MCF 10A (cell line): ENCODE measurements around the gene DYNC2H1. TPM values are rescaled to one million over a fixed set of nuclear protein-coding genes. Genes with fewer than 3 reads are reported as not detected.
A peak's percentile ranks its signal among the peaks of the same experiment; 100 is the strongest.

Source experiments
- BruUV-seq: library from RNA; stranded (reverse); fragments of 400-500 nt; replicated peaks from 2 replicates; lab custom pipeline; 2021; lab: Mats Ljungman, UMichigan
- CTCF ChIA-PET: fragments of 300-600 bp; sonication (Branson Sonifier 250); formaldehyde crosslinking; extraction: SDS; loops from one replicate; lab custom pipeline; 2021; ENCODE audit warnings: antibody characterized with exemption, inconsistent platforms; lab: Yijun Ruan, JAX
- POLR2A ChIA-PET: fragments of 300-600, 350-650 bp; sonication (Branson Sonifier 250); formaldehyde crosslinking; extraction: SDS; loops from one replicate; lab custom pipeline; 2020; ENCODE audit warnings: antibody characterized with exemption, inconsistent platforms; lab: Yijun Ruan, JAX
- DNase-seq: peaks from one replicate; pipeline ENCODE4 v3.0.0-alpha.2; 2018; ENCODE audit not compliant: unreplicated experiment
- H3K27ac Mint-ChIP-seq: one replicate; pipeline ENCODE4 v1.8.0; 2022; ENCODE audit warnings: mild to moderate bottlenecking, low read depth, mixed read lengths; ENCODE audit not compliant: unreplicated experiment
- H3K27me3 Mint-ChIP-seq: one replicate; pipeline ENCODE4 v1.8.0; 2022; ENCODE audit warnings: mixed read lengths; ENCODE audit not compliant: insufficient read depth, unreplicated experiment
- H3K36me3 Mint-ChIP-seq: one replicate; pipeline ENCODE4 v1.8.0; 2022; ENCODE audit warnings: mild to moderate bottlenecking, moderate library complexity, mixed read lengths; ENCODE audit not compliant: insufficient read depth, unreplicated experiment
- H3K4me1 Mint-ChIP-seq: one replicate; pipeline ENCODE4 v1.8.0; 2022; ENCODE audit warnings: mixed read lengths; ENCODE audit not compliant: insufficient read depth, unreplicated experiment
- H3K4me3 Mint-ChIP-seq: one replicate; pipeline ENCODE4 v1.8.0; 2022; ENCODE audit warnings: mild to moderate bottlenecking, moderate library complexity, mixed read lengths; ENCODE audit not compliant: unreplicated experiment
- H3K9me3 Mint-ChIP-seq: one replicate; pipeline ENCODE4 v1.8.0; 2022; ENCODE audit warnings: mixed read lengths; ENCODE audit not compliant: unreplicated experiment
- intact Hi-C: fragments of 100-400 bp; cut with micrococcal nuclease; formaldehyde crosslinking; loops from 2 replicates; pipeline ENCODE4 v1.14.1; 2022
- total RNA-seq: library from RNA; stranded (reverse); gene quantifications from 2 replicates; pipeline ENCODE4 v1.2.3, GENCODE V29; 2022
- TF ChIP-seq, protein P1 (sequence below): fragments of 200-600 bp; IDR thresholded peaks from one replicate; pipeline ENCODE4 v1.8.0; 2022; ENCODE audit warnings: antibody characterized with exemption, mild to moderate bottlenecking; ENCODE audit not compliant: unreplicated experiment

DYNC2H1 gene
- total RNA-seq, 1 experiment from 2014 or later: 23.0 TPM

DNA sequence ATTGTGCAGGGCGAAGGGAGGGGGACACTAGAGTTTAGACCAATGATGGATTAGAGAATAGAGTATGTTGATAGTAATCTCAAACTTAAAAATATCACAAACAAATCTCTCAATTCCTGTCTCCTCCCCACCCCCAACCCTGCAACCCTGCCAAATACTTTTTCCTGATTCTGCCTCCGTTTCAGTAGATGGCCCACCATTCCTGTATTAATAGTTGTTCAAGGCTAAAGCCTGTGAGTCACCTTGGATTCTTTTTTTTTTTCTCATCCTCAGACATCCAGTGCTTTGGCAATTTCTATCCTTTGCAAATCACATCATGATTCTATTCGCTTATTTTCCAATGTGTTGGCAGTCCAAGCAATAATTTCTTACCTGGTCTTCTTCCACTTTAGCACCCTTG, 207.9 kb downstream of the DYNC2H1 start:
- no peak overlapping the region for H3K4me3 Mint-ChIP-seq
- BruUV-seq: no TSS peak
- peaks cover 17% of the 10 kb centered on the region for H3K36me3 Mint-ChIP-seq
- no peak for DNase-seq
- no peaks in the 10 kb centered on the region for H3K27me3 Mint-ChIP-seq
- CTCF ChIA-PET: no interaction called here
- H3K27ac Mint-ChIP-seq: no peak overlapping the region
- TF ChIP-seq, protein P1, sequence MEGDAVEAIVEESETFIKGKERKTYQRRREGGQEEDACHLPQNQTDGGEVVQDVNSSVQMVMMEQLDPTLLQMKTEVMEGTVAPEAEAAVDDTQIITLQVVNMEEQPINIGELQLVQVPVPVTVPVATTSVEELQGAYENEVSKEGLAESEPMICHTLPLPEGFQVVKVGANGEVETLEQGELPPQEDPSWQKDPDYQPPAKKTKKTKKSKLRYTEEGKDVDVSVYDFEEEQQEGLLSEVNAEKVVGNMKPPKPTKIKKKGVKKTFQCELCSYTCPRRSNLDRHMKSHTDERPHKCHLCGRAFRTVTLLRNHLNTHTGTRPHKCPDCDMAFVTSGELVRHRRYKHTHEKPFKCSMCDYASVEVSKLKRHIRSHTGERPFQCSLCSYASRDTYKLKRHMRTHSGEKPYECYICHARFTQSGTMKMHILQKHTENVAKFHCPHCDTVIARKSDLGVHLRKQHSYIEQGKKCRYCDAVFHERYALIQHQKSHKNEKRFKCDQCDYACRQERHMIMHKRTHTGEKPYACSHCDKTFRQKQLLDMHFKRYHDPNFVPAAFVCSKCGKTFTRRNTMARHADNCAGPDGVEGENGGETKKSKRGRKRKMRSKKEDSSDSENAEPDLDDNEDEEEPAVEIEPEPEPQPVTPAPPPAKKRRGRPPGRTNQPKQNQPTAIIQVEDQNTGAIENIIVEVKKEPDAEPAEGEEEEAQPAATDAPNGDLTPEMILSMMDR: no peak
- intact Hi-C loops: no loop called here
- POLR2A ChIA-PET: no interaction called here
- H3K9me3 Mint-ChIP-seq: no peaks in the 10 kb centered on the region
- no peaks in the 10 kb centered on the region for H3K4me1 Mint-ChIP-seq

DNA sequence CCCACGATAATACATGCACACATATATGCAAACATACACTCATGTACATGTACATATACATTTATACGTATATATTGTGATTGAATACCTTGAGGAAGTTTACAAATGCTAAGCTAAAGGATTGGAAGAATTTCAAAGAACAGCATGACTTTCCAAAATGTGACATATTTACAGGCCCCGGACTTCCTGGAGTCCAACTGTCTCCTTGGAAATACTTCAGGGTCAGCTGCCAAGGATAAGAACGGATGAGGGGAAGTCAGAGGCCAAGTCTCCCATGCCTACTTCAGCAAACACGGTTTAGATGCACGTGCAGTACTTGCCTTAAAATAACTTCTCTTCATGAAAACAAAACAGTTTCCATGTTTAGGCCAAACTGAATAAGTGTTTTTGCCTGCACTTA, 213.6 kb downstream of the DYNC2H1 start:
- CTCF ChIA-PET: interaction anchor here (0.5 to 3.4 kb wide), 2 partner anchors 72 to 278 kb away, joined by 3 to 16 read pairs; no protein-coding TSS in a partner anchor
- TF ChIP-seq, protein P1: no peak
- POLR2A ChIA-PET: interaction anchor here (1.2 kb wide), 1 partner anchor 278 kb away, joined by 3 read pairs; no protein-coding TSS in a partner anchor

DNA sequence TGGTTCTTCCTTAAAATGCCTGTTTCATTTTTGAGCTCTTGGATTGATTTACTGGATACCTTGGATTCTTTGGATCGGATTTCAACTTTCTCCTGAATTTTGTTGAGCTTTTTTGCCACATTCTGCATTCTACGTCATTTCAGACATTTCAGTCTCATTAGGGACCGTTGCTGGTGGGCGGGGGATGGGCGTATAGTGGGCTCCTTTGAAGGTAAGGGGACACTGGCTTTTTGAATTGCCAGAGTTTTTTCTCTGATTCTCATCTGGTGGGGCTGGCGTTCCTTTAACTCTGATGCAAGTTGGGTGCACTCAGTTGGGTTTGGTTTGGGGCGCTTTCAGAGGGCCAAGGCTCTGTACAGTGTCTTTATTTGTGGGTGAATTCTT, 216.5 kb downstream of the DYNC2H1 start:
- Mint-ChIP-seq H3K27ac (peak overlapping the region; percentile 55), H3K36me3 (peaks cover 33% of the 10 kb centered on the region), H3K9me3 (no peaks in the 10 kb centered on the region), H3K4me3 (no peak overlapping the region), H3K27me3 (no peaks in the 10 kb centered on the region), H3K4me1 (peaks cover 7% of the 10 kb centered on the region)
- POLR2A ChIA-PET: no interaction called here
- CTCF ChIA-PET: interaction anchor here (0.7 to 4.1 kb wide), 21 partner anchors 9 to 294 kb away, joined by 3 to 63 read pairs (median 4); no protein-coding TSS in a partner anchor
- intact Hi-C loops: loop anchor here (1.0 to 5.0 kb wide), 3 partner anchors 123 to 276 kb away; no protein-coding TSS in a partner anchor
- no TSS peak for BruUV-seq
- DNase-seq: no peak
- TF ChIP-seq, protein P1: no peak

More for the DNA sequence above, 213.6 kb downstream of the DYNC2H1 start:
- Mint-ChIP-seq H3K9me3 (no peaks in the 10 kb centered on the region), H3K4me3 (no peak overlapping the region), H3K4me1 (peaks cover 7% of the 10 kb centered on the region), H3K27ac (no peak overlapping the region), H3K27me3 (no peaks in the 10 kb centered on the region), H3K36me3 (peaks cover 33% of the 10 kb centered on the region)
- BruUV-seq: no TSS peak
- DNase-seq: no peak
- intact Hi-C loops: no loop called here

DNA sequence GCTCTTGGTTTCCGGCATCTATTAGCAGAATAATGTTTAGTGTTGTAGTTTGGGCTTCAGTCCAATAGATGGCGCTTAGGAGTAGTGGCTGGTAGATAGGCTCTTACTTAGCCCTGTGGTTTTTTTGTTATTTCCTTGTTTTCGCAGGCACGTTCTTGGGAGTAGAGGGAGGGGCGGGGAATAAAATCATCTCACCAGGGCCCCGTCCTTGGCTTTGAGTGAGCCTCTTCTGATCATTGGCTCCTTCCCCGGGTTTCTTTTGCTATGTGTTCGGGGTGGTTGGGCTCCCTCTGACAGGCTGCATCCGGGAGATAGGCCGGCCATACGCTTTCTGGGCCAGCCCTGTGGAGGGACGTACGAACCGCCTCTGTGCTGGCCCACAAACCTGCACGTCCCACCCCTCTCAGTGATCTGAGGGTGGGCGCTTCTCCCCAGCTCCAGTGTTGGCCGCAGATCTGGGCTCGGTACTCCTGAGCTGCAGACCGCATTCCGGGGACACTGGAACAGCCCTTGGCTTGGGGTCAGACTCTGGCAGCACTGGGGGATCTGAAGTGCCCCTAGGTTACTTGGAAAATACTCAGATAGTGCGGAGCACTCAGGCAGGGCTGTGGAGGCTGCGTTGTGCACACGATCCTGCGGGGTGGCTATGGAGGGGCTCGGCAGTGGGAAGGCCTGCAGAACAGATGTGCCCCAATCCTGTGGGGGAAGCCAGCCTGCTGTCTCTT, 217.0 kb downstream of the DYNC2H1 start:
- CTCF ChIA-PET: interaction anchor here (0.6 to 4.1 kb wide), 17 partner anchors 9 to 275 kb away, joined by 3 to 63 read pairs (median 3); no protein-coding TSS in a partner anchor
- BruUV-seq: no TSS peak
- H3K27me3 Mint-ChIP-seq: no peaks in the 10 kb centered on the region
- no peak overlapping the region for H3K4me3 Mint-ChIP-seq
- POLR2A ChIA-PET: interaction anchor here (0.9 kb wide), 1 partner anchor 543 kb away, joined by 4 read pairs; no protein-coding TSS in a partner anchor
- peak; percentile 75 for DNase-seq
- H3K27ac Mint-ChIP-seq: peak overlapping the region; percentile 55
- intact Hi-C loops: loop anchor here (1.0 to 5.0 kb wide), 3 partner anchors 124 to 275 kb away; no protein-coding TSS in a partner anchor
- H3K4me1 Mint-ChIP-seq: peaks cover 7% of the 10 kb centered on the region
- TF ChIP-seq, protein P1: peak; percentile 82
- no peaks in the 10 kb centered on the region for H3K9me3 Mint-ChIP-seq
- H3K36me3 Mint-ChIP-seq: peaks cover 31% of the 10 kb centered on the region
